GM18907 (cell line): ENCODE data around the gene CASTOR2.
"Not testable (repeated sequence)": the region's sequence is repeated elsewhere in the genome, so short reads cannot be mapped to it uniquely, and the experiment has no call there.

Experiments
- ATAC-seq: cut with Tn5 transposase; IDR thresholded peaks from one replicate; pipeline ENCODE4 v1.9.1; 2021; ENCODE audit warnings: mild to moderate bottlenecking, moderate library complexity; ENCODE audit not compliant: unreplicated experiment

Gene CASTOR2

DNA sequence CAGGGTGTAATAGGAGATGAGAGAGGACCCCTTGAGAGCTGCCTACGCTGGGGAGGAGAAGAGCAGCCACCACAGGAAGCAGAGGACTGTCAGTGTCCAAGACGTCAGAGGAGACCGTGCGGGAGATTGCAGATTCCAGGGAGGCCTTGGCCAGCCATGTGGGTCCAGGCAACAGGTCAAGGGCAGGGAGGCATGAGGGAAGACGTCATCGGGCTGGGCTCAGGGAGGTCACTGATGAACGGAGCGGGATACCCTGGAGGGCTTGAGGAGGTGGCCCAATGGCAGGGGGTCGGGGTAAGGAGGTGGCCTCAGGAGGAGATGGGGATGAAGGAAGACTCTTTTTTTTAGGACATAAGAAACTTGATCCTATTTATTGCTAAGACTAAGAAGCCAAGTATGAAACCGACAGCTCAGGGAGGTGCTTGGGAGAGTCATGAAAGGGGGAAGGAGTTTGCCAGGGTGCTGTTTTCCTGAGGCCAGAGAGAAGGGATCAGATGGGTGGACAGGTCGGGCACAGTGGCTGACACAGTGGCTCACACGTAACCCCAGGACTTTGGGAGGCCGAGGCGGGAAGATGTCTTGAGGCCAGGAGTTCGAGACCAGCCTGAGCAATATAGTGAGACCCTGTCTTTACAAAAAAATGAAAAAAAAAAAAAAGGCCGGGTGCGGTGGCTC, 30.5 kb downstream of the CASTOR2 start:
- not testable (repeated sequence) for ATAC-seq

GRCh38 chr7:74996361-74996760, 31.9 kb downstream of the CASTOR2 start:
- ATAC-seq: not testable (repeated sequence)

DNA sequence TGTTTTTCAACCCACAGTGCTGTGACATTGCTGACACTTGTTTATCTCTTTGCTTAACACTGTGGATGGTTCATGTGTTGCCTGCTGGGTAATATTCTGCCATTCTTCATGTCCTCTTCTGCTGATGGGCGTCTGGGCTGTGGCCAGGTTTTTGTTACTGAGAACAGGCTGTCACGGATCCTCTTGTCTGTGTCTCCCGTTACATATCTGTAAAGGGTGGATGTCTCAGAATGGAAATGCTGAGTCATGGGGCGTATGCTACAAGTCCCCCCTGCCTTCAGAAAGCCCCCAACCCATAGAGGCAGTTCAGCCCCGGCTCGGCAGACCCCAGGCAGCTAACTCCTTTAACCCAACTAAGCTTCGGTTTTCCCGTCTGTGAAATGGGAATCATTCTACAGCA, 33.3 kb downstream of the CASTOR2 start:
- not testable (repeated sequence) for ATAC-seq

DNA sequence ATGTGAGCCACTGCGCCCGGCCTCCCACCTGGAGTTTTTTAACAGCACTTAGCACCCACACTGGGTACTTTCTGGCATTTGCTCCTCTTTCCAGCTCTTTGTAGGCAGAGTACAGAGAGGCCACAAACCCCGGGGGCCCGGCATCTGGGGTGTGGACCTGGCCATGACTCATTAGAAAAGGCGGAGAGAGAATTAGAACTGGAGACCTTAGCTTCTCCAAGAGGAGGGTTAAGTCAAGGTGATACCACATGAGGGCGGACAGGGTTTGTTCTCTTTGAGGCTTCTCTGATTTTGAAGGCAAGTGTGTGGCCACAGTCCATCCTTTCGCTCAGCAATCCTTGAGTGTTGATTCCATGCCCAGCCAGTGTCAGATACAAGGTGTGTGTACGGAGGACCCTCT, 36.9 kb downstream of the CASTOR2 start:
- not testable (repeated sequence) for ATAC-seq

DNA sequence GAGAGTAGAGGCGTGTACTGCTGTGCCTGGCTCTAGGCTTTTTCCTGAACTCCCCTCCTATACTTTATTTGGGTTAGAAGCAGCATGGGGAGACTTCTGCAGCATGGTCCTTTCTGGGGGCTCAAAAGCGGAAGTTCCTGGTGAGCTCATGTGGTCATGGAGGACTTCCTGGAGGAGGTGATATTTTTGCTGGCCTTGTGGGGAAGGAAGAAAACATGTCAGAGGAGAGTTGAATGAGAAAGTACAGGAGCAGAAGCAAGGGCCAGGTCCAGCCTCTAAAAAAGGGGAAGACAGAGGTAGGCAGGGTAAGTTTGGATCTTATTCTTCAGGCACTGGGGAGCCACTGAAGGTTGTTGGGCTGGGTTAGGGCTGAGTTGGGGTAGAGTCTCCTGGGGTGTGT, 45.5 kb downstream of the CASTOR2 start:
- no peak for ATAC-seq

DNA sequence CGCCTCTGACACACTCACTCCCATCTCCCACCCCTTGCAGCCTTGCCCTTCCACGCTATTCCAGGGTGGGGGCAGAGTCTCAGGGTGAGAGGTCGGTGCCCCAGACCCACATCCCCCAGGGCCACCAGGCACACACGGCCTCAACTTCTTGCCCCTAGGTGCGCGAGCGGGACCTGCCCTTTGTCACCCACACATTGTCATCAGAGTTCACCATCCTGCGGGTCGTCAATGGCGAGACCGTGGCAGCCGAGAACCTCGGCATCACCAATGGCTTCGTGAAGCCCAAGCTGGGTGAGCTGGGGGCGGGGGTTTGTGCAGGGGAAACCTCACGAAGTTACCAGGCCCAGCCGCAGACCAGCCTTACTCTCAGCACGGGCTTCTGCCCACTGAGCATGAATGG, 53.3 kb downstream of the CASTOR2 start:
- ATAC-seq: no peak

- ATAC-seq: no peak
These were observed 54.3 kb downstream of the CASTOR2 start for GRCh38 chr7:75018570-75019364.

DNA sequence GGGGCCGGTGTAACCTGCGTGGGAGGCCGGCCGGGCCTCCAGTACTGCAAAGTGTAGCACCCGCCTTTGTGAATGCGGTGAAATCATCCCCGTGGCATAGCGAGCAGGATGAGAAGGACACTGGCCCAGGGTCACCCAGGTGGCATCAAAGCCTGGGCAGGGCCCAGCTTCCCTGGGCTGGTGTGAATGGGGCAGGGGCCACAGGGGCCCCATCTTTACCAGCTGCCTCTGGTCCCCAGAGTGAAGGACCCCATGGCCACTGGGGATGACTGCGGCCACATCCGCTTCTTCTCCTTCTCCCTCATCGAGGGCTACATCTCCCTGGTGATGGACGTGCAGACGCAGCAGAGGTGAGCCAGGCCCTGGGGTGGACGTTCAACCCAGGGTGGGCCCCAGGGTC, 55.3 kb downstream of the CASTOR2 start:
- ATAC-seq: no peak

DNA sequence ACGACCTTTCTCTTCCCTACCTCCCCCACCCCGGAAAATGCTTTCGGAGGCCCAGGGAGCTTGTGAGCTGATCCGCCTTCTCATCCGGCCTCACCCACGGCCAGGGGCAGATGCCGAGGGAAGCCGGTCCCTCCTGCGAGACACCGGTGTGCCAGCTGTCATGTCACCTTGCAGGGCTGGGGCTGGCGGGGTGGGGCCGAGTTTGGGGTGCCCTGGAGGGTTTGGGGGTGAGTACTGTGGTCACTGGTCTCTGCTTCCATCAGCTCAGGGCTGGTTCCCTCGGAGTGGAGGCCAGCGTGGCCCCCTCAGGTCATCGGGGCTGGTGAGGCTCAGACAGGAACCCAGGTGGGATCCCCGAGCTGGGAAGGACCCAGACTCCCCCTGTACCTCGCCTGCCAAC, 60.4 kb downstream of the CASTOR2 start:
- ATAC-seq: no peak

DNA sequence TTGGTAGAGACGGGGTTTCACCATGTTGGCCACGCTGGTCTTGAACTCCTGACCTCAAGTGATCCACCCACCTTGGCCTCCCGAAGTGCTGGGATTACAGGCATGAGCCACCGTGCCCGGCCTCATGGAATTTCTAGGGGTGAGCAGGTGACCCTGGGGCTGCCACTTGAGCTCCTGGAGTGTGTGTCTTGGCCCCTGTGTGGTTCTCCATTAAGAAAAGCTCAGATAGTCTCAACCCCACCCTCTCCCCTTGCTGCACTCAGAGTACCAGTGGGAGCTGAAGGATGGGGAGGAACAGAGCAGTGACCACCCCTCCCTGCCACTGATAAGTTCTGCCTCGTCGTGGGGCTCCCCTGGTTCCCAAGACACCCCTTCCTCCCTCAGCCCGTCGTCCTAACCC, 63.8 kb downstream of the CASTOR2 start:
- ATAC-seq: no peak

- no peak for ATAC-seq
These were observed 68.6 kb downstream of the CASTOR2 start for GRCh38 chr7:75033064-75033463.

GRCh38 chr7:75033826-75034225, 69.3 kb downstream of the CASTOR2 start:
- ATAC-seq: no peak

DNA sequence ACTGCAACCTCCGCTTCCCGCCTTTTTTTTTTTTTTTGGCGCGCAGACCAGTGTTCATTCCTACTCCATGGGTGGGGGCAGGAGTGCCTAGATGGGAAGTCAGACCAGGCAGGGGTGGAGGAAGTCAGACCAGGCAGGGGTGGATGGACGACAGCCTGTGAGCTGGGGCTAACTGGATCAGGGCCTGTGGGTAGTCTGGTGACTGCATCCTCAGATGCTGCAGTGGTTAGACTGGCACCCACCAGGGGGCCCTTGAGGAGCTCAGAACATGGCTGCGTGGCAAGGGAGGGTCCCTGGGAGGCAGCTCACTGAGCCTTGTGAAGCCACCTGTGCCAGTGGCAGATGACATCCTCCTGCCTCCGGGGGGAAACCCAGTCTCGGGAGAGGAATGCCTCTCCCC, 74.0 kb downstream of the CASTOR2 start:
- ATAC-seq: no peak

DNA sequence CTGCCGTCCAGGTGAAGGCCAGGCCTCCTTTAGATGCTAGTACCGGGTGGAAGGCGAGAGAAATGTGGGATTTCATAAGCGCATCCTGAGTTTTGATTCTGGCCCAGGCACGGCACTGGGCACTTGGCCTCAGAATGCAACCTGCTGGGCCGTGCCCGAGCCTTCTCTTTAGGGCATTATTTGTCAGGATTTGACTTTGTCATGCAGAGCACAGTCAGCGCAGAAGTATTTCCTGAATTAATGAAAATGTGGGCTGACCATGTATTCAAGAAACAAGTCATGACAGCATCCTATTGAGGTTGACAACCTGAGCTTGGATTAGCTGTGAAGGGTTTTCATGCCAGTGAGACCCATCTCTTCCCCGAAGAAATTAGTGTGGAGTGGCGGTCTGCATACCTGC, 74.7 kb downstream of the CASTOR2 start:
- no peak for ATAC-seq

- ATAC-seq: no peak
These were observed 75.2 kb downstream of the CASTOR2 start for GRCh38 chr7:75039709-75040108.

DNA sequence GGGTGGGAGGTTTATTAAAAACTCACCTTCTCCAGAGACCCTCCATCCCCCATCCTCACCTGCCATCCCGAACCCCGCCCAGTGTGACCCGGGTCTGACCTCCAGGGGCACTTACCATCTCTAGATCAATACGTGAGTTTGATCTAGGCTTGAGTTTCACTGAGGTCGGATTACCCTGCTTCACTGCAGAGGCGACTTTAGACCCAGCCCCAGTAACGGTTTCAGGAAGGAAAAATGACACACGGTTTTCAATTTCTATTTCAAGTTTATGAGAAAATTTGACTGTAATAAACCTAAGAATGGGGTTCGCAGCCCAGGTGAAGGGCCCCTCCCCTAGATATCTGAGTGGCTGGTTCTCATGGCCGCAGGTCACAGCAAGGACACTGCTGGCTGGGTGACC, 76.0 kb downstream of the CASTOR2 start:
- ATAC-seq: no peak

GRCh38 chr7:75042286-75042685, 77.8 kb downstream of the CASTOR2 start:
- ATAC-seq: no peak

GRCh38 chr7:75042831-75043703, 78.6 kb downstream of the CASTOR2 start:
- no peak for ATAC-seq

DNA sequence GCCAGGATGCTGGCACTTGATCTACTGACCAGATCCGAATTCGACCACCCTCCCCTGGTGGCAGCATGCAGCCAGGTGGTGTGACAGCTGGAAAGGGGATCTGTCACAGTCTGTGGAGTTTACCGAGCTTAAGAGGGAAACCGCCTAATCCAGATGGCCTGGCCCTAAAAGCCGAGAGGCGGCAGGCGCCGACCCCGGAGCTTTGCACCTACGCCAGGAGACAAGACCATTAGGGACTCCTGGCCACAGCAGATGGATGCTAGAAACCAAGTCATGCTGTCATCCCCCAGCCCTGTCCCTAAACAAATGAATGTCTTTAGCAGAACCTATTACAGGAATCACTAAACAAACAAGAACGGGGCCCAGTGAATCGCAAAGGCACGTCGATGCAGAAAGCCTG, 81.4 kb downstream of the CASTOR2 start:
- no peak for ATAC-seq

DNA sequence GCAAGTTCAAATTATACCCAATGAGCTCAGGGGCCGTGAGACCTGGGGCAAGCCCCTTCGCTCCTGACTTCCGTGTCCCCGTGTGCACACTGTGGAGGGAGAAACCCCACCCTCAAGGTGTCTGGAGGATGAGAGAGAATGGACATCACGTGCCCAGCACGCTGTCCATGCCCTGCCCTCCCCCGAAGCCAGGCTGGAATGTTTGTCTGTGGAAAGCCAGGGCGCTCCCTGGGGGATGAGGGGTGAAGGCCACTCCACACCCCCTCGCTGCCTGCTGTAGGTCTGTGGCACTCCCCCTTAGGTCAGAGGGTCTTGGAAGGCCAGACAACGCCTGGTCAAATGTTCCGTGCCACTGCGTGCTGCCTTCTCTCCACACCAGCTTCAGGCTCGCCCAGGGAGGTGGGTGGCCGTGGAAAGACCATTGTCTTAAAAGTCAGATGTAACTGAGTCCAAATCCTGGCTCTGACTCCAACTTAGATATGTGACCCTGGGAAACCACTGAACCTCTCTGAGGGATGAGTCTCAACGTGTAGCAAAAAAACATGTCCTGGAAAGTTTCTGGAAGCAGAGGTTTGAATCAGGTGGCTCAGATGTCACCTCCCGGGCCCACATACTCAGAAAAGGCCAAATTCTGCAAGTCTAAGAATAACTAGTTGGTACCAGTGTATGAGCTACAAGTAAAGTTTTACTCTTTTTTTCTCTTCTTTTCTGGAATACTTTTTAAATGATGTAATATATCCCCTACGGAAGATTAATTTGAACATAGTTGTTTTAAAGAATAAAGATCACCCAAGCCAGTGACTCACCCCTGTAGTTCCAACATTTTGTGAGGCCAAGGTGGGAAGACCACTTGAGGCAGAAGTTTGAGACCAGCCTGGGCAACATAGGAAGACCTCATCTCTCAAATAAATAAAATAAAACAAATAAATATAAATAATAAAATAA, 84.2 kb downstream of the CASTOR2 start:
- no peak for ATAC-seq
